ENCODE measurements around the gene C8A. TPM values are rescaled to one million over a fixed set of nuclear protein-coding genes. Genes with fewer than 3 reads are reported as not detected.

Gene C8A
- total and polyA plus RNA-seq, 10 of the 15 experiments (the other 5 are each of a cell fraction or from before 2014, with no cell fraction given), result not detected

DNA sequence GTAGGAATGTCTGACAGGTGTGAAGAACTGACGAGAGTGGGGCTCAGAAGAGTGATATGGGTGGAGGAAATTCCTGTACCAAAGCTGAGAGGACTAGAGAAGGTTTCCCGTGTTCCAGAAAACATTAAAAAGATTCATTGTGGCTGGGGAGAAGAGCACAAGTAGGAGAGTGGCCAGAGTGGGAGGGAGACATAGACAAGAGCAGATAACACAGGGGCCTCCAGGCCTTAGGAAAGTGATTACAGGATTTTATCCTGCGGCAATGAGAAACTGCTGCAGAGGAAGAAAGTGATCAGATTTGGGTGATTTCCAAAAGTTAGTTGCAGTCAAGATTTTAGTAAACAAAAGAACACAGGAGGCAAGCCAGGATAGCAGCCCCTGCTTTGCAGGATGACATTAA, 103.3 kb downstream of the C8A start:
- 18% methylated on average over 3 of the region's 3 CpGs for WGBS (ENCODE audit: insufficient coverage, insufficient replicate concordance, low lambda C conversion rate, missing lambda C conversion rate)
- ChIA-PET RAD21 (ENCODE audit: unreplicated experiment) (no interaction called here), CTCF (no interaction called here), POLR2A (no interaction called here), SMC1A (ENCODE audit: uncharacterized antibody, unreplicated experiment) (no interaction called here)
- H3K4me2 ChIP-seq (ENCODE audit: control insufficient read depth, insufficient read depth), result no peak overlapping the region
- TF ChIP-seq SIN3A (IDR thresholded peaks at IDR 0.05; ENCODE audit: low read depth, low read length) (no peak), CBX5 (IDR thresholded peaks at IDR 0.05; ENCODE audit: low read depth) (no peak), DPF2 (IDR thresholded peaks at IDR 0.05) (no peak), STAT1 (conservative IDR thresholded peaks at IDR 0.05) (no peak), BACH1 (IDR thresholded peaks at IDR 0.05; ENCODE audit: borderline replicate concordance) (no peak), EZH2 (IDR thresholded peaks at IDR 0.05; ENCODE audit: borderline replicate concordance, control insufficient read depth, low read depth, low read length) (no peak), ZNF384 (IDR thresholded peaks at IDR 0.05; ENCODE audit: borderline replicate concordance, low read depth, low read length) (no peak), CBX3 (IDR thresholded peaks at IDR 0.05; ENCODE audit: borderline replicate concordance, low read depth) (no peak), POLR2AphosphoS2 (IDR thresholded peaks at IDR 0.05; ENCODE audit: low read depth, low read length) (no peak), EGR1 (IDR thresholded peaks at IDR 0.05; ENCODE audit: borderline replicate concordance in 1 of 2, low read depth in 2 of 2, low read length in 2 of 2) (no peak), MYB (IDR thresholded peaks at IDR 0.05; ENCODE audit: borderline replicate concordance, low read depth, low read length) (no peak), ZBED1 (IDR thresholded peaks at IDR 0.05; ENCODE audit: borderline replicate concordance) (no peak), MLLT1 (IDR thresholded peaks at IDR 0.05) (no peak), WRNIP1 (IDR thresholded peaks at IDR 0.05; ENCODE audit: borderline replicate concordance, low read depth, low read length) (no peak), CREB1 (IDR thresholded peaks at IDR 0.05; ENCODE audit: low read depth) (no peak), IRF5 (IDR thresholded peaks at IDR 0.05; ENCODE audit: borderline replicate concordance) (no peak), HDAC6 (IDR thresholded peaks at IDR 0.05; ENCODE audit: unreplicated experiment) (no peak), POLR2A (IDR thresholded peaks at IDR 0.05; ENCODE audit: low read depth, low read length) (no peak), CHD2 (IDR thresholded peaks at IDR 0.05; ENCODE audit: borderline replicate concordance, low read depth, low read length) (no peak)
- no peak overlapping the region for H2AFZ ChIP-seq (ENCODE audit: control insufficient read depth, low read depth, low read length)
- no TSS peak for BruUV-seq (replicated peaks)
- no peak overlapping the region for H3K9ac ChIP-seq (ENCODE audit: control insufficient read depth, insufficient read depth, low read length)
- no peak for ATAC-seq
- FAIRE-seq, result no peak
- no peak overlapping the region for H3K27ac ChIP-seq (ENCODE audit: control insufficient read depth, insufficient read depth)
- H3K9me3 ChIP-seq (replicated peaks; ENCODE audit: control insufficient read depth, insufficient read depth, low read length), result no peaks in the 10 kb centered on the region
- H3K27me3 ChIP-seq (replicated peaks in 1 of 2; ENCODE audit: control insufficient read depth in 2 of 2, insufficient read depth in 2 of 2, low read length in 1 of 2), result no peaks in the 10 kb centered on the region
- in situ Hi-C loops (cut with MboI), result no loop called here
- no peak for DNase-seq (ENCODE audit: low read depth, low spot score)
- intact Hi-C loops (cut with micrococcal nuclease; ENCODE audit: unreplicated experiment), result no loop called here
- no peaks in the 10 kb centered on the region for H3K36me3 ChIP-seq (ENCODE audit: control insufficient read depth in 2 of 2, insufficient read depth in 2 of 2, low read length in 1 of 2)
- H4K20me1 ChIP-seq (ENCODE audit: control insufficient read depth, insufficient read depth), result no peaks in the 10 kb centered on the region
- H3K79me2 ChIP-seq (ENCODE audit: control insufficient read depth, insufficient read depth, low read length), result no peaks in the 10 kb centered on the region
- no peak overlapping the region for H3K4me3 ChIP-seq
- H3K4me1 ChIP-seq (ENCODE audit: control insufficient read depth, insufficient read depth, low read length), result no peaks in the 10 kb centered on the region

All from GM12878 (cell line).